Astrocyte of the cerebellum (primary cell): Measurements from ENCODE around the gene ZFP69.

Experiments
- DNase-seq: peaks from one replicate; pipeline ENCODE4 v3.0.0-alpha.2; 2011; ENCODE audit warnings: low read depth
- H3K4me3 ChIP-seq: 2 replicates; pipeline ENCODE4 v1.5.1; 2011; ENCODE audit warnings: mild to moderate bottlenecking, low read depth, low read length, moderate library complexity
- CTCF ChIP-seq: IDR thresholded peaks from 2 replicates; pipeline ENCODE4 v1.5.1; 2012; ENCODE audit warnings: low read length, low read depth, moderate library complexity, mild to moderate bottlenecking; ENCODE audit errors: missing control alignments
- in situ Hi-C: cut with HindIII; loops from 2 replicates; pipeline ENCODE4 v1.10.0; 2017; ENCODE audit warnings: low sequenced_read_pairs

The ZFP69 gene

DNA sequence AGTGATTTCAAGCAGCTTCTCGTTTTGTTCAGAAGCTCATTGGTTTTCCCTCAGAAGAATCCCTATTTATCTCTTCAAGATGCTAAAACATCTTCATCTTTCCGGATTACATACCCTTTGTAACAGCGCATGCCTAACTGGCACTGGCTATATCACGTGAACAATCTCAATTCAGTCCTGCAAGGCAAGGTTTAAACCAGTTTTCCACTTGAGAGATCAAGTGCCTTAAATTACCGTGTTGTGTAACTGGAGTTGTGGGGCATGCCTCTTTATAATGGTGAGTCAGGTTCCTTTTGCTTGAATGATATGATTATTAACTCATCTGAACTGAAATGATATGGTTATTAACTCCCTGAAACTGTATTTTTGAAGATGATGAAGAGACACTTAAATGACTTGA lies 37.8 kb upstream of the ZFP69 start:
- in situ Hi-C loops = no loop called here
- no peak for TF ChIP-seq CTCF
- no peak overlapping the region for H3K4me3 ChIP-seq
- DNase-seq = no peak

DNA sequence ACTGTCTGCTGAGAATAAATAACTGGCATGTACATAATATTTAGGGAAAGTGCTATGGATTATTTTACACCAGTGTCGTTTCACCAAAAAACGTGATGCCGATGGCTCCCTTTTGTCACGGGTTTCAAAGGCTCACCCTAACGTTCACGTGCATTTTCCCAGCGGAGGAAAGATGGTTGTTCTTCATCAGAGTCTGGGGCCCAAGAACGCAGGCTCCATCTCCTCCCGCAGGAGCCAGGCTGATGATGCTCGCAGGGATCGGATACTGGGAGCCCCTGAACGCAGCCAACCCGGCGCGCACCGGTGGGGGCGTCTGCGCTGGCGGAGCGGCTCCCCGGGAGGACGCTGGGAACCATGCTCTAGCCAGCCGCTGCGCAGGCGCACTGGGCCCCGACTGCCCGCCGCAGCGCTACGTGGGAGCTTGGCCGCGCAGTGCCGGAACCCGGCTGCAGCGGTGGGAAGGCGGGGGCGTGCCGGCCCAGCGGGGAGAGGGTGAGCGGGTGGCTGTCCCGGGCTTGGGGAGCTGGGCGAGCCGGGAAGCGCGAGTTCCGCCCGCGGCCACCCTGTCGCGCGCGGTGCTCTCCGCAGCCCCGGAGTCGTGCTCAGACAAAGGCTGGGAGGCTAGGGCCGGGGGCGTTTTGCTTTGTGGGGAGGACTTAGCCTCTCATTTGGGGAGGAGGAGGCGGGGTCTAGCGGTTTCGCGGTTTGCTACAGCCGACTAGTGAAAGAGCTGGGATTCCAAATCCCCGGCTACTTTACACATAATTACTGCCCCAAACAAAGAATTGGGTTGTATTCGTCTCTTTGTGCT lies 27.2 kb upstream of the ZFP69 start, which contains the start of gene ZFP69B:
ZFP69B (plus strand) TSS at position 793 of the 811 bp plus-strand sequence. CDS start 486 bp downstream, outside the sequence.
- DNase-seq = peak; percentile 69
- peak within 1 kb of the TSS; percentile 73 for H3K4me3 ChIP-seq
- TF ChIP-seq CTCF = no peak
- in situ Hi-C loops = no loop called here

DNA sequence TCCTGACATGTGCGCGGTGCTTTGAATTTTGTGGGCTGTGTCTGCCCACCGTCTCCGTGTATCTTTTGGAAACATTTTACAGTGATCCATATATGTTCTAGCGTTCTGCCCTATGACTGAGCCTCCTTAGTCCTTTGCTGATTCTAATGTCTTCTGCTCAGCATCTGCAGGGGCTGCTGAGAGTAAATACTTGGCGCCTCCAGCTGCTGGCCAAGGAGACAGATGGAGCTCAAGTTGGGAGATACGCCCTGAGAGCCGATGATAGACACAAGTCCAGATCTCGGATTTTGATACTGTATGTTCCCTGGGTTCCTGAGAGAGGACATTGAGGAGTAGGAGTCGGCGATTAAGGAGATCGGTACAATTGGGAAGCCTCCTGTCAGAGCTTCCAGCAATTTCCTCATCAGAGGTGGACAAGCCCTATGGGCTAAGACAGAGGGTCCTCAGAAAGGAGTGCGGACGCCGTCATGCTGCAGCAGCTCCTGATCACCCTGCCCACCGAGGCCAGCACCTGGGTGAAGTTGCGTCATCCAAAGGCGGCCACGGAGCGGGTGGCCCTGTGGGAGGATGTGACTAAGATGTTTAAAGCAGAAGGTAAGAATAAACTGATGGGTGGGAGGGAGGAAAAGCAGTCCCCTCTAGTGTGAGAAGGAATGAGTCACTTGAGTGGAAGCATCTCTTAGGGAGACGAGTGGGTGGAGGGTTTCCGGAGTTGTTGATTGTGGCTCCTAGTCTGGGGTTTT lies 26.4 kb upstream of the ZFP69 start:
- in situ Hi-C loops = no loop called here
- peak overlapping the region; percentile 73 for H3K4me3 ChIP-seq
- no peak for TF ChIP-seq CTCF
- peak; percentile 13 for DNase-seq

DNA sequence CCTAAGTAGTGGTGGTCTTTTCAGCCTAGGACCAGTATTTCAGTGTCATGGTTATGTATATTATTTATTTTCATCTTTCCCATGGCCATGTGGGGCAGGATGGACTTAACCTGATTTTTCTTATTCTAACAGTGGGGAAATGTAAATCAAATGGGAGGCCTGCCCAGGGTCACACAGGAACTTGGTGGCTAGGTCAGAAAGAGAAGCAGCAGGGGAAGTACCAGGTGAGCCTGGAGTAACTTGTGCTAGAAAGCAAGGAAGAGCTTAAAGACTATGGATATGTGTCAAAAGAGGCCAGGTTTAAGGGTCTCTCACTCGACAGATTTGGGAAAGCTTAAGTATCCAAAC lies 25.9 kb upstream of the ZFP69 start:
- TF ChIP-seq CTCF = no peak
- DNase-seq = no peak
- in situ Hi-C loops = no loop called here
- peak overlapping the region; percentile 73 for H3K4me3 ChIP-seq

- in situ Hi-C loops = no loop called here
- no peak for TF ChIP-seq CTCF
- H3K4me3 ChIP-seq = no peak overlapping the region
- no peak for DNase-seq
Measured at GRCh38 chr1:40454873-40455272, 22.2 kb upstream of the ZFP69 start.

- no peak for DNase-seq
- no peak for TF ChIP-seq CTCF
- in situ Hi-C loops = no loop called here
- H3K4me3 ChIP-seq = no peak overlapping the region
Measured at GRCh38 chr1:40462956-40463590, 14.0 kb upstream of the ZFP69 start.
